Erythroblast (primary cell): Measurements from ENCODE around the gene TRAF7.
"Not testable (repeated sequence)": the region's sequence is repeated elsewhere in the genome, so short reads cannot be mapped to it uniquely, and the experiment has no call there.

Experiments
- DNase-seq, 2 experiments: peaks; one replicate each; lab custom pipeline; 2025; lab: John Stamatoyannopoulos, UW
- GATA1 ChIP-seq: IDR thresholded peaks from 2 replicates; pipeline ENCODE4 v1.6.1; 2011; ENCODE audit warnings: low read depth, mild to moderate bottlenecking, control low read depth, low read length, moderate library complexity
- POLR2A ChIP-seq: IDR thresholded peaks from 2 replicates; pipeline ENCODE4 v1.6.1; 2011; ENCODE audit warnings: mild to moderate bottlenecking, low read length

TRAF7 gene

DNA sequence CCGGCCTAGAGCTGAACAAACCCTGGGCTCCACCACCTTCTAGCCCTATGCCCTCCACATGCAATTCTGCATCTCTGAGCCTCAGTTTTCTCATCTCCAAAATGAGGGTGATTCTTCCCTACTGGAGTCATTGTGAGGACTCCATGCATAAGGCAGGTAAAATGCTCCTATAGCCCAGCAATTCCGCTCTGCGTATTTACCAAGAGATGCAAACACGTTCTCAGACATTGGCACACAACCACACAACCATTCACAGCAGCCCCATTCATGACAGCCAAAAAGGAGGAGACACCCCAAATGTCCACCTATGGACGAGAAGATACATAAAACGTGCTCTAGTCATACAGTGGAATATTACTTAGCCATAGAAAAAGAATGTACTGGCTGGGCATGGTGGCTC lies 44.7 kb downstream of the TRAF7 start:
- TF ChIP-seq POLR2A (no peak), GATA1 (no peak)
- no peak for DNase-seq

DNA sequence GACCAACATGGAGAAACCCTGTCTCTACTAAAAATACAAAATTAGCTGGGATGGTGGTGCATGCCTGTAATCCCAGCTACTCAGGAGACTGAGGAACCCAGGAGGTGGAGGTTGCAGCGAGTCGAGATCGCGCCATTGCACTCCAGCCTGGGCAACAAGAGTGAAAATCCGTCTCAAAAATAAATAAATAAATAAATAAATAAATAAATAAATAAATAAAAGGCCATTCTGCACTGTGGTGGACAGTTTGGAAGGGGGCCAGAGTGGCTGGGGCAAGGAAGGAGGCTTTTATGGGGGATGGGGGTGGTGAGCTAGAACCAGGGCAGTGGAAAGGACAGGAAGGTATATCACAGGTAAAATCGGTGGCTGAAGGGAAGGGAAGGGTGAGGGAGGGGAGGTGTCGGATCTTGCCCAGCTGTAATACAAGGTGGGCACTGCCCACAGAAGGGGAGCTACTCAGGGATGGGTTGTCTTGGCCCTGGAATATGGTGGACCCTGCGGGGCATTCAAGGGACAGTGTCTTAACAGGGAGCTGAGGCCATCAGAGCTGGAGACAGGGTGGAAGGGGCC lies 47.6 kb downstream of the TRAF7 start:
- not testable (repeated sequence) for DNase-seq

DNA sequence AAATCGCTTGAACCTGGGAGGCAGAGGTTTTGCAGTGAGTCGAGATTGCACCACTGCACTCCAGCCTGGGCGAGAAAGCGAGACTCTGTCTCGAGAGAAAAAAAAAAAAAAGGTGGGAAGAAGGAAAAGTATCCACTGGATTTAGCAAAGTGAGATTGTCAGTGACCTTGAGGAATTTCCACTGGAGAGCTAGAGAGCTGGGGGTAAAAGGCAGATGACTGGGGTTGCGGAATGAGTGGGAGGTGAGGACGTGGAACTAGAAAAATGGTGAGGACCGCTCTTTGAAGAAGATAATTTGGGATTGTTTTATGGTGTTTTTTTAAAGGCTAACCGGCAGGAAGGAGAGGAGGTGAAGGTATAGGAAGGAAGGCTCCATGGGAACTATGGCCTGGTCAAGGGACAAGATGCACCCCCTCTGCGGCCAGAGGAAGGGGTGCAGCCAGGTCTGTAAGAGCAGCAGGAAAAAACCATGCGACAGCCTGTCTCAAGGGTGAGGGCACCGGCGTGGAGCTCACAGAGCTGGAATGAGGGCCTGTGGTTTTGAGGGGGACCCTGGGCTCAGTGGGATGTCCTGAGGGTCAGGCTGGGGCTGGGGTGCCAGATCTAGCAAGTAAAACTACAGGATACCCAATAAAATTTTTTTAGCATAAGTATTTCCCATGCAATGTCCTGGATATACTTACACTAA lies 49.0 kb downstream of the TRAF7 start:
- TF ChIP-seq POLR2A = no peak
- no peak for TF ChIP-seq GATA1
- no peak for DNase-seq

DNA sequence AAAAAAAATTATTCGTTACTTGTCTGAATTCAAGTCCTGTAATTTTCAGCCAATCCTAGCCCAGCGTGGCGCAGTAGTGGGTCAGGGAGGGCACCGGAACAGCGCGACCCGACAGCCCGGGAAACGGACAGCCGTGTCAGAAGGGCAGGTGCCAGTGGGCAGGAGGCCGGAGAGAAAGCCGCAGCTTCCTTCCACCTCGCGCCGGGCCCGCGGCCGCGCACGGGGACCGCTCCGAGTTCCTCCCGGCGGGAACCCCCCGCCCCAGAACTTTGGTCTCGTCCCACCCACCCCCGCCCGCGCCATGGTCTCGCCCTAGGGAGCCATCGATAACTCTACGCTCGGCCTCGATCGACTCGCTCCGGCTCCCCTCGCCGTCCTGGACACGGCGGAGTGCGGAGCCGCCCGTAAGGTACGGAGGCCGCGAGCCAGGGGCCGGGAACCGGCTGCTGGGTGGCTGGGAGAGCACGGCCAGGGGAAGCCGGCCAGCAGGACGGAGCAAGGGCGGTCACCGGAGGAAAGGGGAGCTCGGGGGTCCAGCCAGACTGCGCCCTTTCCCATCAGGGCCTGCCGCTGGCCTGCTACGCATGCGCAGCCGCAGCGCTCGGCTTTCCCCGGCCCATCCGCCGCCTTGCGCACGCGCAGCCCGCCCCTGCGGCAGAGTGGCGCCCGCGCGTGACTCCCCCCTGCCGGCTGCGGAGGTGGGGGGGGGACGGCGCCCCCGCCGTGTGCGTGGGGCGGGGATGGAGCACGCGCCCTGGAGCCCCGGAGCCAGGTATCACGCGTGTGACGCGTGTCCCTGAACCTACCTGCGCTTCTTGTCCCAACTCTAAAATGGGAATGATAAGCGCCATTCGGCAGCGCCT lies 49.8 kb downstream of the TRAF7 start, which contains the start of gene MLST8:
Gene MLST8, plus strand, starts transcription at position 351 of the 863 bp plus-strand sequence. CDS start 632 bp downstream, outside the sequence.
- TF ChIP-seq POLR2A (peak; percentile 87), GATA1 (no peak)
- DNase-seq = peak; percentile 94 to 97

DNA sequence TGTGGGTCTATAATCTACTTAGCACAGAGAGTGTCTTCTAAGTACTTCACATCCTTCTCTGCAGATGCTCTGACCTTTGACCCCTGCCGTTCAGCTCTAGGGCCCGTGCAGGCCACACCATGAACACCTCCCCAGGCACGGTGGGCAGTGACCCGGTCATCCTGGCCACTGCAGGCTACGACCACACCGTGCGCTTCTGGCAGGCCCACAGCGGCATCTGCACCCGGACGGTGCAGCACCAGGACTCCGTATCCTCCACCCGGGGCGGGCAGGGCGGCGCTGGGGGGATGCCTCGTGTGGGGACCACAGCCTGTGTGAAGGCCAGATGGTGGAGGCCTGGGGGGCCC lies 50.4 kb downstream of the TRAF7 start:
- TF ChIP-seq GATA1 (no peak), POLR2A (no peak)
- no peak for DNase-seq

DNA sequence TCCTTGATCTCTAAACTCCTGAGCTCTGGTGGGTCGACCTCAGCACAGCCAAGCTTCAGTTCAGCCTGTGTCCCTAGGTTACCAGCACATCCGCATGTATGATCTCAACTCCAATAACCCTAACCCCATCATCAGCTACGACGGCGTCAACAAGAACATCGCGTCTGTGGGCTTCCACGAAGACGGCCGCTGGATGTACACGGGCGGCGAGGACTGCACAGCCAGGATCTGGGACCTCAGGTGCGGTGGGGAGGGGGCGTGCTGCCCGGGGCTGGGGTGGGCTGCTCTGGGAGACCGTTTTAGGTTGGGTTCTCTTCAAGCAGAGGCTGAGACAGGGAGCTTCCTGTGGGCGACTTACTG lies 50.8 kb downstream of the TRAF7 start:
- no peak for DNase-seq
- no peak for TF ChIP-seq GATA1
- no peak for TF ChIP-seq POLR2A

DNA sequence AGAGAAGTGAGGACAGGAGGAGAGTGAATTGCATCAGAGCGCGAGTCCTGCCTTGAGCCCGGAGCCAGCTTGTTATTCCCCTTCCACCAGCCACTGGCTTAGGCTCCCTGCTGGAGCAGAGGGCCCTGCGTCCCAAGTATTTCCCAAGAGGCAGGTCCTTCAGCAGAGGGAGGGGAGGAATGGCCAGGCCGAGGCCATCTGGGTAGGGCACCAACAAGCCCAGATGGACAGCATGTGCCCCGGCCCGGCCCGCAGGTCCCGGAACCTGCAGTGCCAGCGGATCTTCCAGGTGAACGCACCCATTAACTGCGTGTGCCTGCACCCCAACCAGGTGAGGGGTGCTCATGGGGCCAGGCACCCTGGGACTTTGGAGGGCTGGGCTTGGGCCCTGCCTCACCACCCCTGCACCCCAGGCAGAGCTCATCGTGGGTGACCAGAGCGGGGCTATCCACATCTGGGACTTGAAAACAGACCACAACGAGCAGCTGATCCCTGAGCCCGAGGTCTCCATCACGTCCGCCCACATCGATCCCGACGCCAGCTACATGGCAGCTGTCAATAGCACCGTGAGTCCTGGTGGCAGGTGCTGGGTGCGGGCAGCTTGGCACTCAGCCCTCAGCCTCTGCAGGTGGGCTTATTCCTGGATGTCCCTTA lies 51.3 kb downstream of the TRAF7 start:
- no peak for DNase-seq
- TF ChIP-seq GATA1 (no peak), POLR2A (no peak)

DNA sequence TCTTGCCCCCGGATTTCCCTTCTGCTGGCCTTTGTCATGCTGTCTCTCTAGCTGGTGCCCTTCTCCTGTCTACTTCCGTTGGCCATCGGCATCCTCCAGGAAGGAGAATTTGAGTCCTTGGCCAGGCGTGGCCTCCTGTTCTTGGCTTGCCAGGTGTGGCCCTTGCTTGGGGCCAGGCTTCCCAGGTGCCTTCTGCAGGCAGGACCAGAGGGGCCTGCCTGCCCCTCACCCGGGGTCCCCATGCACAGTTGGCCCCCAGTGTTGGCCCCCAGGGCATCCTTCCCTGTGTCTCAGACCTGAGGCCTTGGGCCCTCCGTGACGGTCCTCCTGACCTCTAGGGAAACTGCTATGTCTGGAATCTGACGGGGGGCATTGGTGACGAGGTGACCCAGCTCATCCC lies 52.3 kb downstream of the TRAF7 start:
- TF ChIP-seq POLR2A = no peak
- no peak for TF ChIP-seq GATA1
- no peak for DNase-seq

DNA sequence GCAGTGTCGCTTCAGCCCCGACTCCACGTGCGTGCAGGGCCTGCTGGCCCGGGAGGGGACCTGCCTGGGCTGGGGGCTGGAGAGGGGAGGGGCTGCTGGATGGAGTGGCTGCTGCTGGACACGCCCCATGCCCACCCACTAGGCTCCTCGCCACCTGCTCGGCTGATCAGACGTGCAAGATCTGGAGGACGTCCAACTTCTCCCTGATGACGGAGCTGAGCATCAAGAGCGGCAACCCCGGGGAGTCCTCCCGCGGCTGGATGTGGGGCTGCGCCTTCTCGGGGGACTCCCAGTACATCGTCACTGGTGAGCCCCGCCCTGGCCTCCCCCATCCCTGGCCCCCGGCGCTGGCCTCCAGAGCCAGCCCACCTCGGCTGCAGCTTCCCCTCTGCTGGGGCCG lies 52.7 kb downstream of the TRAF7 start:
- DNase-seq = no peak
- no peak for TF ChIP-seq POLR2A
- TF ChIP-seq GATA1 = no peak

DNA sequence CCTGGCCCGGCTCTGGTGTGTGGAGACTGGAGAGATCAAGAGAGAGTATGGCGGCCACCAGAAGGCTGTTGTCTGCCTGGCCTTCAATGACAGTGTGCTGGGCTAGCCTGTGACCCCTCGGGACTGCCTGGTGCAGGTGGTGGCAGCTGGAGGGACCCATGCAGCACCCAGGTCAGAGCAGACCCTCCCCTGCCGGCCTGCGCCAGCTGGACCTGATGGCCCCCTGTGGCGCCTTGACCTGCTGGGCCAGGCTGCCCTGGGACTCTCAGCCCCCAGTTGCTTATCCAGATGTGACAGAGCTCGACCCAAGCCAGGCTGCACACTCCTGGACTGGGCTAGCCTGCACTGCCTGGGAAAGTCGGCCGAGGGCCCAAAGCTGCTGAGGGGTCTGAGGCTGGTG lies 53.2 kb downstream of the TRAF7 start:
- no peak for DNase-seq
- TF ChIP-seq POLR2A = no peak
- TF ChIP-seq GATA1 = no peak

DNA sequence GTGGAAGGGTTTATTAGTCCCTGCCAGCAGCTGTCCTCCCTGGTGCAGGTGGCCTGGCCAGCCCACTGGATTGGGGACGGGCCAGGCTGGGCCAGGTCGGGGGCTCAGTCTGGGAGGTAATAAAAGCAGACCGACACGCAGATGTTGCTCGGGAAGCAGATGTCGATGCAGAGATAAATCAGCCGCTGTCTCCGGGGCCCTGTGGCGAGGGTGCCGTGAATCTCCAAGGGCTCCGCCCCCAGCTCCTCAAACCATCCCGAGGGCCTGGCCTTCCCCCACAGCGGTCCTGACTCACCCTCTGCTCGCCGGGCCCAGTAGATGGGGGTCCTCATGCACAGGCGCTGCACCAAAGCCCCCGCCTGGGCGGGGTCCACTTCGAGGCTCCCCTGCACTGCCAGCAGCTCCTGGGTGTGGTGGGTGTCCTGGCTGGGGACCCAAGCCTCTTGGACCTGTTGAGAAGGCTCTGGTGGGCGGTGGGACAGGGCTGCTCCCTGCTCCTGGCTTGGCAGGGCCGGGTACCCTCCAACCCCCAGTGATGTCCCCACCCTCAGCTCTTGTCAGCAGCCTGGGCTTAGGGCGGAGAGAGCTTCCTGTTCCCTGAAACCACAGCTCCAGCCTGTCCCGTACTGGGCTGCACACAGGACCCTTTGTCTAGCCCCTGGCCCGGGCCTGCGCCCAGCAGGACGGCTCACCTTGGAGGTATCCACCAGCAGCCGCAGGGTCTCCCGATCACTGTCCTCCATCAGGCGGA lies 53.9 kb downstream of the TRAF7 start:
- DNase-seq = peak in 1 of 2 experiments; percentile 27
- TF ChIP-seq POLR2A (no peak), GATA1 (no peak)

DNA sequence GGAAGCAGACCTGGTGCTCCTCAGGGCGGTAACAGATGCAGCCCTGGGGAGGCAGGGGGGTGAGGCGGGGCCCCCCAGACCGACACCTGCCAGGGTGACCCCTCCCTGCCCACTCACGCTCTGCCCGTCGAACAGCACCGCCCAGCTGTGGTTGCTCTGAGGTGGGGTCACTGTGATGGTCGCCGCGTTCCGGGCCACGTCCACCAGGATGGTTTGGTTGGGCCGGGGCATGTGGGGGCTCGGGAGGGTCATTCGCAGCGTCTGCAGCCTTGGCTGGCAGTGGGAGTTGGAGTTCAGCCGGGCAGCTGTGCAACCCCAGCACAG lies 54.4 kb downstream of the TRAF7 start:
- no peak for TF ChIP-seq GATA1
- DNase-seq = no peak
